Stimulated activated naive CD4-positive, alpha-beta T cell treated with Interleukin-2 at 50 U/mL for 16 hours (primary cell): Measurements from ENCODE around the gene CD93.

Source experiments
- DNase-seq: peaks from one replicate; lab custom pipeline; 2025; lab: John Stamatoyannopoulos, UW

The CD93 gene

DNA sequence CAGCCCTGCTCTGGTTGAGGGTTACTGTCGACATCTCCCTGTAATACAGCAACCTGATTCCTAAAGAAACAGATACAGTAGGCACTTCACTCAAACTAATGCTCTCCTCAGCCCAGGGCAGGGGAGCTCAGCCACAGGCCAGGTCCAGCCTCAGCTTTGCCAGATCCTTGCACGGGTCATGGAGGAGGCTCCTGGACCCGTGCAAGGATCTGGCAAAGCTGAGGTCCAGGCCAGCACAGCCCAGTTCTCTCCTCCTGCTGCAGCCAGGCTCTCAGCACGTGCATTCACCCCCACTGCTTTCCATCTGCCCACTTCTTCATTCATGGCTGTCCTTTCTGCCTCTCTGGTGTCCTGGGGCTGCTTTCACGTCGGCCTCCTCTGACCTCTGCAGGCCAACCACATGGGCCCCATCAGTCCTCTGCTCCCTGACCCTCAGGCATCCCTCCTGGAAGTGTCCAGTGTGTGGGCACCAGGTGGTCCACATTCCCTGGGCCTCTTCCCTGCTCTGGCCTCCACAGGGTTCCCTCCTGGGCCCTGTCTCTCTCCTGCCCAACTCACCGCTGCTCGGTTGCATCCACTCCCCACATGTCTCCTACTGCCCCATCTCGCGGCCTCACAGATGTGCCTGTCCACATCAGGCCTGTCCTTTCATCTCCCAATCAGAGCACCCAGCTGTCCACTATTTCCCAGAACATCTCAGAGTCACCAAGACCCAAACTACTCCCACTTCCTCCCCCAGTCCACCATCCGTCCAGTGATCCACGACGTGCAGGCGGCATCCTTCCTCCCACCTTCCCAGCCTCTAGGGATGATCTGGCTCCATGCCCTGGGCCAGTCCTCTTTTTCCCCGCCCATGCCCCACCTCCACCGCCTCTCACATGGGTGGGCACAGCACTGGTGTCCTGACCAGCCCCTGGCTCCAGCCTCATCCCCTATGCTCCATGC is 11.8 kb upstream of the CD93 start:
- no peak for DNase-seq

DNA sequence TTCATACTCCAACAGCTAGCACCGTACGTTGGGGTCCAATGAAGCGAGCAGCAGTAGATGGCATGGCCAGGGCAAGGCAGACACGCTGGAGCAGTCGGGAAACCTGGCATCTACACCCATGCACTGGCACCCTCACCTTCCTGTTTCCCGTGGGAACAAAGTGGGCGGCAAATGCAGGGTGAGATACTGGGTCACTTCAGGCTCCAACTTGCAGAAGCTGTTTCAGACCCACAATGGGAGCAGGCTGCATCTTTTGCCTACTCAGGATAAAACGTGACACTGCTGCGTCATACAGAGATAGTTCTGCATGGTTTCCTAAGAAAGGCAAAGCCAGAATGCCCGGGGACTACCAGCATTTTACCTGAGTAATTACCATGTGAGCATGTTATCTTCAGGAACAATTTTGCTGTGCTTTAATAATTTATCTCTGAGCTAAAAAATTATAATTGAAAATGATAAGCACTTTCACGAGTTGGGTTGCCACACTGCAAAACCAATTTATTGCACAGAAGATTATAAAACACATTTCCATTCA is 10.9 kb upstream of the CD93 start:
- no peak for DNase-seq

DNA sequence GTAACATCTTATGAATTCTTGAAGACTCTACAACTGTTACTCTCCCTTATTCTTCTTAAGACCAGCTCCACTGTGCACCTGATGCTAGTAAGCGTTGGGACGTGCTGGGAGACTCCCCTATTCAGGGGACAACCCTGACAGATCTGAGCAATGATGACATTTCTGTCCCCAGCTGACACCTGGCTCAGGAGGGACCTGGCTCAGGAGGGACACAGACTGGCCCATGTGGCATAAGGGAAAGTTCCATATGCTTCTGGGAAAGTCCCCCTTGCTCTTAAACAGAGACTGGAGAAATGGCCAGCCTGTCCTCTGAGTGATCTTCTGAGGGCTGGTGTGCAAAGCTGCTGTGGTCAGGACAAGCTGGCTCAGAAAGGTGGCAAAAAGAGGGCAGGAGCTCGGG is 10.0 kb upstream of the CD93 start:
- no peak for DNase-seq

DNA sequence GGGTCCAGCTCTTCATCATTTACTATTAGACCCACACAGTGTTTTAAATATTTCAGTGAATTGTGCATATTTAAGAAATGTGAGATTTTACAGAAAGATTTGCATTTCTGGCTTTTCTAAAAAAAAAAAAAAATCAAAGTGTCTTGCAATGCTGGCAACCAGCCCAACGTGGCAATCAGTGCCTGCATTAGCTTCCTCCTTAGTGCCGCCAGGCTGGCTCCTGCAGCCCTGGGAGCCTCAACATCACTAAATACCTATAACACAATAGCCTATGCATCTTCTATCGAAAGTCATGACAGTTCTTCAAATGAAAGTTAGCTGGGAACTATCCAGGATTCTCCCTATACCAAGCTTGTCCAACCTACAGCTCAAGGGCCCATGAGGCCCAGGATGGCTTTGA is 9.4 kb upstream of the CD93 start:
- DNase-seq, result no peak

- DNase-seq, result no peak
Measured at GRCh38 chr20:23094927-23095326, 8.8 kb upstream of the CD93 start.

DNA sequence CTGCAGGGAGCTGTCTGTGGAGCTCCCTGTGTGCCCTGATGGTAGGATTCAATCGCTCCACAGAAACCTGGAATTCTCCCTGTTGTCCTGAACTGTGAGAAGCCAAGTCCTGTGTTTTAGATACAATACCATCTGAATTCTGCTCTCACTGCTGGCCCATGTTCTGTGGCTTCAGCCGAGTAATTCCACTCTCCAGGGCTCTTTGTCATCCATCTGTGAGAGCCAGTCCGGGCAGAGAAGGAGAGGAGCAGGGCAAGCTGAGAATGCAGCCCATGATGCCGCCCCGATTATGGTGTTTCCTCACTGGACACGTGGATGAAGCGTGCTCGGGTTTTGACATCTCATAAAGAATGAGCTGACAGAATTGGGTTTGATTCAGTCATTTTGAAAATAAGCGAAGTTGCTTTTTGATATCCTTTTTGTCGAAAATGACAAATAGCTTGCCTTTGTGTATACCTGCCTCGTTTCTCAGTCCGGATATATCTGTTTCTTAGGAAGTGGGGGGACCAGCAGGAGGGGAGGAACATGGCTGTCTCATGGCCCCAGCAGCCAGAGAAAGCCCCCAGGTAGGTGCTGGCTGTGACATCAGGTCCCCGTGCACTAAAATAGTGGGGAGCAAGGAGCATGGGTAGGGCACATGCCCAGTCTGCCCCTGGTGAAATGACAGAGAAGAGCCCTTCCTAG is 8.2 kb upstream of the CD93 start:
- DNase-seq, result no peak

DNA sequence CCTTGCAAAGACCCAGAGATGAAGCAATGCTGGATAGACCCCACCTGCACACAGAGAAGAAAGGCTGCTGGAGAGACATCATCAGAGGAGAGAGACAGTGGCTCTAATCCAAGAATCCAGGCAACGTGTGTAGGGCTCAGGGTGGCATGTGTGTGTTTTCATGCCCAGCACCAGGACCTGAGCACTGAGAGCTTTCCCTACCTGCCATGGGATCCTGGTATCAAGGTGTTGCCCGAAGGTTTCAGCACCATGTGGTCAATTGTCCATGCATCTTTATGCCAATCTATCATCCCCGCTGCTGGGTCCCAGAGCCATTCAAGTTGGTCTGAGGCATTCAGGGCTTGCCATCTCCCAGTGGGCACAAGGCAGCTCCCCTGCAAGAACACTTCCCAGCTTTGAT is 7.5 kb upstream of the CD93 start:
- DNase-seq, result no peak

DNA sequence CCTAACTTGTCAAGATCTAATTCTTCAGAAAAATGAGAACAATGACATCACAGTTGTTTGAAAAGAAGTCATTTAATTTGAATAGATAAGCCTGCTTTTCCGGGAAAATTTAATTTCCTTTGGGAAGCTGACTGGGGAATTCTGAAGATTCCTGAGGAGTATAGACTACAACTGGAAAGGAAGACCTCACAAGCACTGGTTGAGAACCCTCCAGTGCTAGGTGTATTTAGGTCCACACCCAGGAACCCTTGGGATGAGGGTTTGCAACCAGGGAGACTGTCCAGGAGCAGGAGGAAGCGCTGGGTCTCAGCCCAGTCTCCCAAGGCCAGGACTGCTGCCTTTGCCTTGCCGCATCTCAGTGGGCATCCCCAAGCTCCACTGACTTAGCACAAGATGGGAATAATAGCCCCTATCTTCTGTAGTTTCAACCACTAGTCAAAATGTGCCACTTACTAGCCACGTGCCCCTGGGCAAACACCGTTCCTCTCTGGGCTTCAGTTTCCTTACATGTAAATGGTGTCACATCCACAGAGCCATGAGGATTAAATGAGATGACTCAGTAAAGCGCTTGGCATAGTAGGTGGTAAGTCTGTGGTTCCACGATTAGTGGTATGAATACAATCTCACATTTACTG is 6.9 kb upstream of the CD93 start:
- no peak for DNase-seq

DNA sequence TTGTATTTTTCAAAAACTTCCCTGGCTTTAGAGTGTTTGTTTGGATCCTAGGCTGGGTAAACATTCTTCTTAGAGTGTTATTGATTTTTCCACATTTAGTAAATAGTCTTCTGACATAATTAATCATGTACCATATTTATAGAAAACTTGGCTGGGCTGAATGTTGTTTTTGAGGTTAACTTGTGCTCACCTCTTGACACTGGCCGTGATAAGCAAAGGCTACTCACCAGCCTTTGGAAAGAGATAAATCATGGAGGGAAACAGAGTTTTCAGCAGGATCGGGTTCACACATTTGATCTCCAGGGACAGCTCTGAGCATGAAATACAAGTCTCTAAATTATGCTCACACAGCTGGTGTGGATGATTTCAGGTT is 6.2 kb upstream of the CD93 start:
- DNase-seq, result no peak

- DNase-seq, result no peak
Measured at GRCh38 chr20:23091721-23092383, 5.7 kb upstream of the CD93 start.

DNA sequence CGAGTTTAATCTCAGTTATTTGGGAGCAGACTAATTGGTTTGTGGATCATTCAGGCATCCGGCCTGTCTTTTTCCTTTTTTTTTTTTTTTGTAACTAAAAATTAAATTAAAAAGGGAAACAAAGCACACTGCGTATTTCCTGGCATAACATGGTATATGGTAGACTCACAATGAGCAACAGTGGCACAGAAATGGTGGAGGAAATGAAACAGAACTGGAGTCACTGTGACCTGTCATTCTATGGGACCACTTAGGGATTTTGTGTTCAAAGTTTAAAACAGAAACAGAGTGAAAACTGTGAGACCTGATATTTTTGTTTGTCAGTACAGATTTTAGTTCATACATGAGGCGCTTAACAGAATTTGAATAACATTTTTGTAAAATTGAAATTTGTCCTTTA is 4.8 kb upstream of the CD93 start:
- DNase-seq, result no peak

DNA sequence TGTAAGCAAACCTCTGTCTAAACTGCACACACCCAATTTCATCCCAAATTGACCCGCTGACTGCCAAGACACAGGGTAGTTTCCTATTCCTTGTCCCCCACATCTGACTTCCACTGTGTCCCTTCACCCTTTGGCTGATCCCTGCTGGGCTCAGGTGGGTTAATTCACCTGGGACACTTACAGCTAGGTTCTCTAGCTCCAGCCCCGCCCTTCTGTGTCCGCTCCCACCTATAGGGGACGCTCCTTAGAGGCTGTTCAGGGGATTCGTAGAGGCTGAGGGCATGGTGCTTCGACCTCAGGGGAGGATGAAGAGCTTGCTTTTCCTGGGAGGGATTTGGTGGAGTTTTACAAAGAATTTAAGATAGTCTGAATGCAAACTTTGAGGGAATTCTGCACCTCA is 4.0 kb upstream of the CD93 start:
- no peak for DNase-seq

- no peak for DNase-seq
Measured at GRCh38 chr20:23088866-23089265, 2.7 kb upstream of the CD93 start.

- DNase-seq, result no peak
Measured at GRCh38 chr20:23087587-23088251, 1.6 kb upstream of the CD93 start.

GRCh38 chr20:23086931-23087411 is 847 bp upstream of the CD93 start:
- DNase-seq, result no peak

DNA sequence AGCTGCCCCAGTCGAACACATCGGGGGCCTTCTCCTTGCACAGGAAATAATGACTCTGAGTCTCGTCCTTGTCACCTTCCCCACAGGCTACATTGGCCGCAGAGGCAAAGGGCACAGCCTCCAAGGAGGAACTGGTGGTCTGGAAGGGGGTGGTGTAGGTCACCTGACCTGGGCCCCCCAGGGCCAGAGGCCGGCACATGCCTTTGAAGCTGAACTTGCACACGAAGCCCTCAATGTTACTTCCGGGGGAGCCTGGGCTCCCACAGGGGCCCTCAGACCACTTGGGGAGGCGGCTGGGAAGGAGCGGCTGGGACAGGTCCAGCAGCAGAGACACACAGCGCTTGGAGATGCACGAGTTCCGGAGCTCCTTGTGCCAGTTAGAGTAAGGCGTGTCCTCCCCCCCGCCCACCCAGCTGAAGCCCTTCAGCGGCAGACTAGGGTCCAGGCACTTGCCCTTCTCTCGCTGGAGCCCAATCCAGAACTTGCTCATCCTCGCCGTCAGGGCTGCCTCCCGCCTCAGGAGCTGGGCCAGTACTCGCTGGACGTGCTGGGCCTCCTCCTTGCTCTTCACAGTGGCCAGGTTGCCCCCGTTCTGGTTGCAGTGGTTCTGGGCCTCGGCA is 578 bp downstream of the CD93 start:
- no peak for DNase-seq

- DNase-seq, result no peak
Measured at GRCh38 chr20:23084845-23085365, 1.2 kb downstream of the CD93 start.

GRCh38 chr20:23084282-23084844 is 1.8 kb downstream of the CD93 start:
- no peak for DNase-seq

DNA sequence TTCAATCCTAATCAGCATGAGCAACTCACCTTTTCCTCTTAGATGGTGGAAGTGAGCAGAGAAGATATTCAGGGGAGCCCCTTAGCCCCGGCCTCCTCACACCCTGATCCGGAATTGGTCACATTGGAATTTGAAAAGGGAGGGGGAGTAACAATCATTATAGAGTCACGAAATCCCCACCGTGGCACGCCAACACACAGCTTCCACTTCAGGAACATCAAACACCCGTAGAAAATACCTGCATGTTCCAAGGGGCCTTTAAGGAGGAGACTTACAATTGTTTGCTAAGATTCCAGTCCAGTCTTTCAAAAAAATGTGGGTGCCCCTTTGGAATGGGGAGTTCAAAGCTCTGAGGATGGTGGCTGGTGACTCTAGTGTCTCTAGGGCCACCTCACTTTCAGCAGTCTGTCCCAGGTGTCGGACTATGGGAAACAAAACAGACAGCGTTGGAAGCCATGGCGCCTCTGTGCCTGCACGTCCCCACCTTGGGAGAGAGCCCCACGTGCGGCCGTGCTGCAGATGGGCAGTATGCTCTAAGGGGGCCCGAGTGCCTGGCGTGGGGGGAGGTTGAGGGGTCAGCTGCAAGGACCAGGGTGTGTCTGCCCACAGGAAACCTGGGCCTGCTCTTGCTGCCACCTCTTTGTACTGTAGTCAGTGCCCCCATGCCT is 2.4 kb downstream of the CD93 start:
- DNase-seq, result no peak
